Neuronal stem cell (in vitro differentiated cells): ENCODE data around the gene CDK5RAP1.

Experiments used
- DNase-seq: peaks from one replicate; pipeline ENCODE4 v3.0.0-alpha.2; 2013; ENCODE audit warnings: low spot score
- H2AFZ ChIP-seq: one replicate; pipeline ENCODE4 v1.6.1; 2013; ENCODE audit warnings: mild to moderate bottlenecking, low read length, inconsistent platforms
- H2AK5ac ChIP-seq: 2 replicates; pipeline ENCODE4 v1.6.1; 2013; ENCODE audit warnings: low read depth, mild to moderate bottlenecking, inconsistent platforms, low read length, moderate library complexity, mixed read lengths
- H2BK120ac ChIP-seq: 2 replicates; pipeline ENCODE4 v1.6.1; 2013; ENCODE audit warnings: low read depth, mild to moderate bottlenecking, inconsistent platforms, low read length, moderate library complexity, mixed read lengths
- H2BK12ac ChIP-seq: one replicate; pipeline ENCODE4 v1.6.1; 2013; ENCODE audit warnings: low read length, inconsistent platforms
- H2BK15ac ChIP-seq: 2 replicates; pipeline ENCODE4 v1.6.1; 2013; ENCODE audit warnings: mild to moderate bottlenecking, low read length, inconsistent platforms, mixed read lengths
- H2BK5ac ChIP-seq: one replicate; pipeline ENCODE4 v1.6.1; 2013; ENCODE audit warnings: inconsistent platforms, mild to moderate bottlenecking, low read length, moderate library complexity
- H3K14ac ChIP-seq: one replicate; pipeline ENCODE4 v1.6.1; 2013; ENCODE audit warnings: low read length, inconsistent platforms
- H3K18ac ChIP-seq: 2 replicates; pipeline ENCODE4 v1.6.1; 2013; ENCODE audit warnings: low read length, inconsistent platforms
- H3K23ac ChIP-seq: 2 replicates; pipeline ENCODE4 v1.6.1; 2013; ENCODE audit warnings: low read depth, mild to moderate bottlenecking, mixed read lengths, low read length, inconsistent platforms; ENCODE audit not compliant: poor library complexity
- H3K27ac ChIP-seq: replicated peaks from 3 replicates; pipeline ENCODE4 v1.5.1; 2013; ENCODE audit warnings: low read length, inconsistent platforms
- H3K27me3 ChIP-seq, 3 experiments: 2 replicates each; pipeline ENCODE4 v1.6.1; 2013; ENCODE audit warnings: low read length in 3 of 3, mild to moderate bottlenecking in 2 of 3, inconsistent platforms in 1 of 3, low read depth in 1 of 3, mixed read lengths in 1 of 3, moderate library complexity in 1 of 3; ENCODE audit not compliant: control insufficient read depth in 3 of 3, insufficient read depth in 3 of 3
- H3K36me3 ChIP-seq, 2 donors: replicated peaks in 1 of 2; 2 replicates each; pipeline ENCODE4 v1.6.1; 2013; ENCODE audit warnings: low read length in 2 of 2; ENCODE audit not compliant: control insufficient read depth in 2 of 2, insufficient read depth in 2 of 2
- H3K4ac ChIP-seq: 2 replicates; pipeline ENCODE4 v1.6.1; 2013; ENCODE audit warnings: inconsistent platforms, mild to moderate bottlenecking, low read length, moderate library complexity
- H3K4me1 ChIP-seq, 2 donors: 1 replicate in 1 of 2; 2 replicates in 1 of 2; pipeline ENCODE4 v1.6.1; 2013; ENCODE audit warnings: low read length in 2 of 2, low read depth in 1 of 2; ENCODE audit not compliant: control insufficient read depth in 2 of 2, insufficient read depth in 1 of 2
- H3K4me2 ChIP-seq: one replicate; pipeline ENCODE4 v1.6.1; 2013; ENCODE audit warnings: mild to moderate bottlenecking, low read length, inconsistent platforms; ENCODE audit not compliant: insufficient read depth, poor library complexity, severe bottlenecking
- H3K4me3 ChIP-seq, 2 donors: 2 replicates each; pipeline ENCODE4 v1.5.1; 2013; ENCODE audit warnings: low read length in 2 of 2, mild to moderate bottlenecking in 2 of 2, inconsistent platforms in 1 of 2, moderate library complexity in 1 of 2
- H3K79me1 ChIP-seq: one replicate; pipeline ENCODE4 v1.6.1; 2013; ENCODE audit warnings: low read depth, mild to moderate bottlenecking, inconsistent platforms, low read length, moderate library complexity
- H3K9ac ChIP-seq: one replicate; pipeline ENCODE4 v1.6.1; 2013; ENCODE audit warnings: mild to moderate bottlenecking, low read depth, low read length, inconsistent platforms; ENCODE audit not compliant: poor library complexity
- H3K9me3 ChIP-seq, 2 donors: replicated peaks in 1 of 2; 2 replicates each; pipeline versions ENCODE3 to v1.6.1; 2013; ENCODE audit warnings: low read length in 2 of 2, mild to moderate bottlenecking in 2 of 2, inconsistent platforms in 1 of 2, low read depth in 1 of 2, mixed read lengths in 1 of 2, moderate library complexity in 1 of 2; ENCODE audit not compliant: control insufficient read depth in 2 of 2, insufficient read depth in 1 of 2
- H4K8ac ChIP-seq: one replicate; pipeline ENCODE4 v1.6.1; 2013; ENCODE audit warnings: low read depth, mild to moderate bottlenecking, inconsistent platforms, low read length, moderate library complexity
- H4K91ac ChIP-seq: one replicate; pipeline ENCODE4 v1.6.1; 2013; ENCODE audit warnings: low read length, low read depth, mild to moderate bottlenecking, inconsistent platforms; ENCODE audit not compliant: poor library complexity
- WGBS, 2 donors: extraction: QIAGEN DNeasy Blood & Tissue Kit; methylation state at CpG; one replicate each; pipeline ENCODE4 v1.1.7; 2013; ENCODE audit warnings: missing lambda C conversion rate in 2 of 2, mixed read lengths in 1 of 2; ENCODE audit not compliant: insufficient read length in 2 of 2, insufficient replicate concordance in 1 of 2; ENCODE audit errors: extremely low coverage in 2 of 2; 5-methylcytosine and 5-hydroxymethylcytosine counted together

CDK5RAP1 gene

GRCh38 chr20:33316958-33317357 lies 84.4 kb downstream of the CDK5RAP1 start:
- peaks cover 0 to 54% (median 1%) of the 10 kb centered on the region in 3 experiments for H3K27me3 ChIP-seq

GRCh38 chr20:33316343-33316742 lies 85.0 kb downstream of the CDK5RAP1 start:
- Histone ChIP-seq H4K8ac (peak overlapping the region; percentile 82), H3K79me1 (peaks cover 4% of the 10 kb centered on the region), H3K18ac (peak overlapping the region; percentile 11), H3K9ac (no peak overlapping the region), H2BK5ac (no peak overlapping the region), H4K91ac (no peak overlapping the region), H3K9me3 (peaks cover 0 to 2% of the 10 kb centered on the region in 2 donors), H3K4me3 (peak overlapping the region in 1 of 2 donors; percentile 36), H2BK12ac (peak overlapping the region; percentile 75), H3K27me3 (peaks cover 0 to 50% (median 1%) of the 10 kb centered on the region in 3 experiments), H3K14ac (no peak overlapping the region), H2BK15ac (peak overlapping the region; percentile 43), H3K4me2 (no peak overlapping the region), H2AK5ac (peak overlapping the region; percentile 96), H3K36me3 (no peaks in the 10 kb centered on the region), H3K23ac (peak overlapping the region; percentile 68), H2AFZ (no peak overlapping the region), H3K27ac (no peak overlapping the region), H2BK120ac (peak overlapping the region; percentile 72), H3K4ac (no peak overlapping the region), H3K4me1 (peaks cover 0 to 1% of the 10 kb centered on the region in 2 donors)
- no peak for DNase-seq
- WGBS, 2 donors: no CpG with 5 or more reads among the region's 5 CpGs

More at GRCh38 chr20:33316958-33317357, 84.4 kb downstream of the CDK5RAP1 start:
- Histone ChIP-seq H3K9me3 (peaks cover 0 to 2% of the 10 kb centered on the region in 2 donors), H4K91ac (no peak overlapping the region), H3K79me1 (peaks cover 4% of the 10 kb centered on the region), H2AFZ (no peak overlapping the region), H3K23ac (peak overlapping the region; percentile 68), H3K18ac (no peak overlapping the region), H3K9ac (no peak overlapping the region), H3K14ac (peak overlapping the region; percentile 21), H4K8ac (no peak overlapping the region), H3K27ac (no peak overlapping the region), H2BK15ac (peak overlapping the region; percentile 43), H3K4me1 (peaks cover 0 to 1% of the 10 kb centered on the region in 2 donors), H2BK120ac (peak overlapping the region; percentile 72), H3K4ac (no peak overlapping the region), H2BK5ac (no peak overlapping the region), H3K36me3 (no peaks in the 10 kb centered on the region), H2AK5ac (peak overlapping the region; percentile 96), H3K4me2 (no peak overlapping the region), H3K4me3 (peak overlapping the region in 1 of 2 donors; percentile 36), H2BK12ac (peak overlapping the region; percentile 84)
- no peak for DNase-seq
- no CpG with 5 or more reads among the region's 3 CpGs for WGBS, 2 donors

DNA sequence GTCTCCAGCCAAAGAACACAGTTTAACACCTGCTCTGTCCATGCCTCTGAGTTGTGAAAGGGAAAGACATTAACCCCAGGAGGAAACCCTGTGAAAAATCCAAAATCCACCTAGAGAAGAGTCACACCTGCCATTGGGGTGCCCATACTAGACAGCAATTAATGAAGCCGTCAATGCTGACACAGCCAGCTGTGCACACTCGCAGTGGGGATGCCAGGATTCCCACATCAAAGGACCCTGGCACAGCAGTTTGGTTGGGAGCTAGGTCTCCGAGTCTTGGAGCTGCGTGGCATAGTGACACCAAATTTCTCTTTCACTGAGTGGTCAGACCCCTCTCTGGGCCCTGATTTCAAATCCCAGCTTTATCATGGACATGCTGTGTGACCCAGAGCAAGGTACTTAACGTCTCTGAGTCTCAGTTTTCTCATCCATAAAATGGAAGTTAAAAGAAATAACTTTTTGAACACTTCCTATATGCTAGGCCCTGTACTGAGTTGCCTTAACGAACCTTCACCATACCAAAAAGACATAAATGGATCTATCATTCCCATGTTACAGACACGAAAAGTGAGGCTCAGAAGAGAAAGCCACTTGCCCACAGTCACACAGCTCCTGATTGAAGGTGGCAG lies 87.5 kb downstream of the CDK5RAP1 start:
- Histone ChIP-seq H3K18ac (no peak overlapping the region), H3K4me2 (no peak overlapping the region), H2AK5ac (no peak overlapping the region), H2BK5ac (no peak overlapping the region), H3K23ac (no peak overlapping the region), H3K9ac (no peak overlapping the region), H4K8ac (no peak overlapping the region), H3K4me1 (peaks cover 0 to 1% of the 10 kb centered on the region in 2 donors), H3K14ac (no peak overlapping the region), H2BK12ac (no peak overlapping the region), H3K36me3 (no peaks in the 10 kb centered on the region), H3K9me3 (peaks cover 0 to 2% of the 10 kb centered on the region in 2 donors), H3K4me3 (no peak overlapping the region), H3K79me1 (peaks cover 4% of the 10 kb centered on the region), H3K27ac (no peak overlapping the region), H4K91ac (no peak overlapping the region), H2BK120ac (no peak overlapping the region), H2BK15ac (no peak overlapping the region), H3K27me3 (peaks cover 0 to 38% (median 2%) of the 10 kb centered on the region in 3 experiments), H2AFZ (no peak overlapping the region), H3K4ac (no peak overlapping the region)
- no peak for DNase-seq
- WGBS, 2 donors: no CpG with 5 or more reads among the region's 7 CpGs

DNA sequence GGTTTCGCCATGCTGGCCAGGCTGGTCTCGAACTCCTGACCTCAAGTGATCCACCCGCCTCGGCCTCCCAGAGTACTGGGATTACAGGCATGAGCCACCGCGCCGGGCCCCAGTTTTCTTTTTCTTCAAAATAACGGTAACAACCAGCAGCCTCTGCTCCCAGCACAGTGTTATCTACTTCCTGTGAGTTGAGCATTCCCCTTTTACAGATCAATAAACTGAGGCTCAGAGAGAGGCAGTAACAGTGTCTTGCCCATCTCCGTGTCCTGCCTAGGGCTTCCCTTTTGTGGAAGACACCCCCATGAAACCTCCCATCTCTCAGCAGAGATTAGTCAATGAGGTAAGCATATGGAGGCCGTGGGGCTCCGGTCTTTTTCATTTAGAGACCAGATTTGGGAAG lies 88.7 kb downstream of the CDK5RAP1 start:
- no peak overlapping the region for H3K23ac ChIP-seq
- no peaks in the 10 kb centered on the region for H3K4me1 ChIP-seq
- peaks cover 4% of the 10 kb centered on the region for H3K79me1 ChIP-seq
- DNase-seq: no peak
- no peak overlapping the region for H3K4ac ChIP-seq
- WGBS, 2 donors: no CpG with 5 or more reads among the region's 11 CpGs
- H4K91ac ChIP-seq: no peak overlapping the region
- H3K27ac ChIP-seq: no peak overlapping the region
- no peak overlapping the region for H2BK120ac ChIP-seq
- no peak overlapping the region for H2BK12ac ChIP-seq
- no peak overlapping the region for H2AFZ ChIP-seq
- no peak overlapping the region for H3K18ac ChIP-seq
- peaks cover 0 to 6% of the 10 kb centered on the region in 2 donors for H3K9me3 ChIP-seq
- no peak overlapping the region for H3K14ac ChIP-seq
- H2BK15ac ChIP-seq: no peak overlapping the region
- no peaks in the 10 kb centered on the region for H3K36me3 ChIP-seq
- no peak overlapping the region for H3K4me2 ChIP-seq
- H3K4me3 ChIP-seq: no peak overlapping the region
- H4K8ac ChIP-seq: no peak overlapping the region
- no peak overlapping the region for H2AK5ac ChIP-seq
- peaks cover 0 to 27% (median 4%) of the 10 kb centered on the region in 3 experiments for H3K27me3 ChIP-seq
- H3K9ac ChIP-seq: no peak overlapping the region
- no peak overlapping the region for H2BK5ac ChIP-seq
